HCT116 (cell line): ENCODE data around the gene TEKTIP1. TPM values are rescaled to one million over a fixed set of nuclear protein-coding genes. Genes with fewer than 3 reads are reported as not detected.

Experiments used
- ATAC-seq: fragments of 200-7000 bp; cut with Tn5 transposase; 2 replicates; pipeline ENCODE4 v1.9.1; 2020; ENCODE audit warnings: mild to moderate bottlenecking, moderate library complexity
- BruUV-seq: library from RNA; stranded (reverse); fragments of 400-500 nt; replicated peaks from 2 replicates; lab custom pipeline; 2021; lab: Mats Ljungman, UMichigan
- CTCF ChIA-PET: fragments of 300-600 bp; sonication (Branson Sonifier 250); formaldehyde crosslinking; loops from one replicate; lab custom pipeline; 2021; ENCODE audit warnings: antibody characterized with exemption; lab: Charles Lee
- POLR2A ChIA-PET: fragments of 300-600, 350-600 bp; sonication (Branson Sonifier 250); formaldehyde crosslinking; loops from one replicate; lab custom pipeline; 2021; ENCODE audit warnings: antibody characterized with exemption; lab: Charles Lee
- RAD21 ChIA-PET, 2 experiments: fragments of 300-600 bp; sonication (Branson Sonifier 250); formaldehyde crosslinking; loops; one replicate each; lab custom pipeline; 2023; ENCODE audit warnings: low total read pairs in 2 of 2; ENCODE audit not compliant: uncharacterized antibody in 2 of 2, unreplicated experiment in 2 of 2, low non-redundant PET in 1 of 2; lab: Charles Lee
- DNase-seq: peaks from one replicate; pipeline ENCODE4 v3.0.0-alpha.2; 2010; ENCODE audit warnings: low read depth, low spot score
- H2AFZ ChIP-seq: fragments of 200-600 bp; shearing (Covaris generic), sonication (generic); 2 replicates; pipeline ENCODE4 v1.6.1; 2017; ENCODE audit warnings: low read depth, mixed run types, mixed read lengths, antibody characterized with exemption, low read length; ENCODE audit not compliant: poor library complexity, severe bottlenecking
- H3K27ac ChIP-seq: 2 replicates; pipeline ENCODE4 v1.5.1; 2012; ENCODE audit warnings: low read depth, low read length
- H3K27me3 ChIP-seq: fragments of 200-600 bp; sonication (generic); 2 replicates; pipeline ENCODE4 v1.6.1; 2016; ENCODE audit warnings: mixed run types, low read length, mixed read lengths; ENCODE audit not compliant: insufficient read depth
- H3K36me3 ChIP-seq, 2 experiments: fragments of 200-500 bp in 1 of 2; fragments of 200-600 bp in 1 of 2; sonication (Bioruptor generic) in 1 of 2; sonication (generic) in 1 of 2; 2 replicates each; pipeline versions ENCODE4 v1.5.1 to v1.6.1; 2014 to 2016; ENCODE audit warnings: low read length in 2 of 2, inconsistent platforms in 1 of 2, mixed read lengths in 1 of 2, mixed run types in 1 of 2; ENCODE audit not compliant: insufficient read depth in 2 of 2, control insufficient read depth in 1 of 2
- H3K4me1 ChIP-seq, 2 experiments: fragments of 200-600 bp in 1 of 2; sonication (generic) in 1 of 2; 2 replicates each; pipeline versions ENCODE4 v1.5.1 to v1.6.1; 2012 to 2017; ENCODE audit warnings: low read length in 2 of 2, inconsistent platforms in 1 of 2, mild to moderate bottlenecking in 1 of 2, mixed read lengths in 1 of 2, mixed run types in 1 of 2, moderate library complexity in 1 of 2; ENCODE audit not compliant: insufficient read depth in 2 of 2, control insufficient read depth in 1 of 2
- H3K4me2 ChIP-seq: fragments of 200-600 bp; sonication (generic); 2 replicates; pipeline ENCODE4 v1.6.1; 2017; ENCODE audit warnings: mixed run types, low read length, mixed read lengths
- H3K4me3 ChIP-seq, 2 experiments: fragments of 200-600 bp in 1 of 2; sonication (generic) in 1 of 2; replicated peaks in 1 of 2; 2 replicates each; pipeline ENCODE4 v1.5.1; 2011 to 2016; ENCODE audit warnings: low read length in 2 of 2, control low read depth in 1 of 2, low read depth in 1 of 2, mild to moderate bottlenecking in 1 of 2, mixed read lengths in 1 of 2, mixed run types in 1 of 2
- H3K79me2 ChIP-seq: fragments of 200-600 bp; sonication (generic); 2 replicates; pipeline ENCODE4 v1.6.1; 2017; ENCODE audit warnings: mild to moderate bottlenecking, mixed run types, low read length, moderate library complexity, mixed read lengths; ENCODE audit not compliant: insufficient read depth
- H3K9ac ChIP-seq: fragments of 200-600 bp; sonication (generic); 2 replicates; pipeline ENCODE4 v1.6.1; 2016; ENCODE audit warnings: low read length, mixed read lengths
- H3K9me2 ChIP-seq: fragments of 200-600 bp; sonication (generic), shearing (Covaris generic); 2 replicates; pipeline ENCODE4 v1.6.1; 2017; ENCODE audit warnings: mixed run types, mild to moderate bottlenecking, moderate library complexity; ENCODE audit not compliant: insufficient read depth
- H3K9me3 ChIP-seq, 2 experiments: fragments of 200-500 bp in 1 of 2; fragments of 200-600 bp in 1 of 2; sonication (Bioruptor generic) in 1 of 2; sonication (generic) in 1 of 2; 2 replicates each; pipeline ENCODE4 v1.6.1; 2014 to 2017; ENCODE audit warnings: low read length in 2 of 2, mixed read lengths in 2 of 2, inconsistent platforms in 1 of 2, low read depth in 1 of 2, mild to moderate bottlenecking in 1 of 2, mixed run types in 1 of 2, moderate library complexity in 1 of 2; ENCODE audit not compliant: control insufficient read depth in 1 of 2, insufficient read depth in 1 of 2
- H4K20me1 ChIP-seq: fragments of 200-600 bp; sonication (generic), shearing (Covaris generic); 2 replicates; pipeline ENCODE4 v1.6.1; 2017; ENCODE audit warnings: mixed run types, mild to moderate bottlenecking, moderate library complexity; ENCODE audit not compliant: insufficient read depth
- EGR1 ChIP-seq: IDR thresholded peaks from 2 replicates; pipeline ENCODE4 v1.6.1; 2012; ENCODE audit warnings: low read depth
- EZH2 ChIP-seq: fragments of 200-600 bp; sonication (generic); IDR thresholded peaks from 2 replicates; pipeline ENCODE4 v1.6.1; 2017; ENCODE audit warnings: antibody characterized with exemption, mixed run types
- EZH2phosphoT487 ChIP-seq: fragments of 200-600 bp; IDR thresholded peaks from 2 replicates; pipeline ENCODE4 v1.6.1; 2018; ENCODE audit warnings: antibody characterized with exemption, borderline replicate concordance
- FOSL1 ChIP-seq: IDR thresholded peaks from 2 replicates; pipeline ENCODE4 v1.6.1; 2012; ENCODE audit warnings: low read depth
- JUND ChIP-seq: IDR thresholded peaks from 2 replicates; pipeline ENCODE4 v1.6.1; 2012
- RAD21 ChIP-seq: IDR thresholded peaks from 2 replicates; pipeline ENCODE4 v1.6.1; 2012; ENCODE audit warnings: low read depth, mild to moderate bottlenecking
- SP1 ChIP-seq: IDR thresholded peaks from 2 replicates; pipeline ENCODE4 v1.6.1; 2012; ENCODE audit warnings: low read depth
- YY1 ChIP-seq: IDR thresholded peaks from 2 replicates; pipeline ENCODE4 v1.6.1; 2011; ENCODE audit warnings: low read length, low read depth, moderate library complexity, mild to moderate bottlenecking; ENCODE audit not compliant: insufficient replicate concordance; ENCODE audit errors: extremely low read depth
- ZFX ChIP-seq: fragments of 450-650 bp; IDR thresholded peaks from 2 replicates; pipeline ENCODE4 v1.6.1; 2017
- intact Hi-C: fragments of 100-400 bp; cut with micrococcal nuclease; formaldehyde crosslinking; loops from 2 replicates; pipeline ENCODE4 v1.10.0; 2022
- total RNA-seq: library from RNA; stranded (reverse); gene quantifications from one replicate; pipeline ENCODE4 v1.2.1, GENCODE V29; 2021; ENCODE audit not compliant: unreplicated experiment
- TF ChIP-seq, protein P1 (sequence below): IDR thresholded peaks from 2 replicates; pipeline ENCODE4 v1.6.1; 2011; ENCODE audit warnings: mild to moderate bottlenecking, low read length, moderate library complexity; ENCODE audit not compliant: insufficient replicate concordance; ENCODE audit errors: extremely low read depth
- TF ChIP-seq, protein P2 (sequence below): IDR thresholded peaks from 2 replicates; pipeline ENCODE4 v1.6.1; 2012
- TF ChIP-seq, protein P3 (sequence below): IDR thresholded peaks from 2 replicates; pipeline ENCODE4 v1.6.1; 2012; ENCODE audit warnings: low read depth

The TEKTIP1 gene
- total RNA-seq, 1 experiment from 2014 or later = 1.2 TPM

DNA sequence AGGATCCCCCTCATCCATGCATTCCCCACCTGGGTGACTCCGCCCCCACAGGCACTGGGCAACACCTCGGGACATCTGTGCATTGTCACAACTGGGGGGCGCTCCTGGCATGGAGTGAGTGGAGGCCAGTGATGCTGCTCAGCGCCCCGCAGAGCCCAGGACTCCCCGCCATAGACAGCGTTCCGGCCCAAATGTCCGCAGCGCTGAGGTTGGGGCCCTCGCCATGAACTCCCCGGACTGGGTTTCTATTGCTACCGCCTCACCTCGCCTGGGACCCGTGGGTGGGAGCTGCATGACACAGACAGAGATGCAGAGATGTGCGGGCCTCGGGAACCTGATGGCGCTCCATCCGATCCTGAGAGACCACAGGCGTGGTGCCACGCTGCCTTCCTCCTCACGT is 28.2 kb upstream of the TEKTIP1 start:
- Histone ChIP-seq H3K36me3 (peaks cover 2 to 12% of the 10 kb centered on the region in 2 experiments; a peak in 2 of 4 replicates), H3K27me3 (no peaks in the 10 kb centered on the region), H4K20me1 (no peaks in the 10 kb centered on the region), H2AFZ (no peak overlapping the region), H3K27ac (no peak overlapping the region), H3K9me3 (no peaks in the 10 kb centered on the region), H3K79me2 (peaks cover 92% of the 10 kb centered on the region), H3K4me1 (peaks cover 18 to 31% of the 10 kb centered on the region in 2 experiments), H3K9ac (no peak overlapping the region), H3K9me2 (no peaks in the 10 kb centered on the region), H3K4me3 (no peak overlapping the region), H3K4me2 (no peak overlapping the region)
- DNase-seq (no peak), ATAC-seq (no peak)
- intact Hi-C loops = no loop called here
- no TSS peak for BruUV-seq
- ChIA-PET RAD21 (no interaction called here), POLR2A (no interaction called here), CTCF (no interaction called here)
- TF ChIP-seq SP1 (no peak), EGR1 (no peak), JUND (no peak), EZH2 (no peak), EZH2phosphoT487 (no peak)

DNA sequence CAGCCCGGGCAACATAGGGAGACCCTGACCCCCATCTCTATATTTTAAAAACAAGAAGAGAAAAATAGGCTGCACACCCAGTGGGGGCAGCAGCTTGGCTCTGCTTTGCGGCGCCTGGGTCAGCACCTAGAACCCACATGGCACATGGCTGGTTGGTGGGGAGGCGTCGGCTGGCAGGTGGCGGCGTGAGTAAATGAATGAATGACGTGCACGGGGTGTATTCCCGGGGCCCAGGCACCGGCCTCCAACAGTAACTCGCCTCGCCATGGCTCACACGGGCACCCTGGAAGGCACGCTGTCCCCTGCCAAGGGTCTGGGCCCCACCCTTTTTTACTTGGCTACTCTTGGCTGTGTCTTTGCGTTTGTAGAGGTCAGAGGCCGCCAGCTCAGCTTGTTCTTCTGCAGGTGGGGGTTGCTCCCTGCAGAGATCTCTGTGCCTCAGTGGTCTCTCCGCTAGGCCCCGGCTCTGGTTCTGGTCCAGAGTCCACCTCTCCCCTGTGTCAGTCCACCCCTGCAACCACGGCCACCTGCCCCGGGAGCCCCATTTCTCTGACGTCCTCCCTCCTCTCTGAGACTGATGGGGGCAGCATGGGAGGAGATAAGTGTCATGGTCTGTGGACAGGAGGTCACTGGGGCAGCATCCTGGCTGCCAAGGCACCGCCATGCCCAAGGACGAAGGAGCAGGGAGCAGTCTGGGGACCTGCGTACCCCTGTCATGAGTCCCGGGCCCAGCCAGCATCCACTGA is 27.3 kb upstream of the TEKTIP1 start:
- intact Hi-C loops = no loop called here
- POLR2A ChIA-PET = no interaction called here
- CTCF ChIA-PET = no interaction called here
- ATAC-seq = no peak
- DNase-seq = no peak
- no TSS peak for BruUV-seq
- peaks cover 97% of the 10 kb centered on the region for H3K79me2 ChIP-seq
- no peak overlapping the region for H3K4me3 ChIP-seq
- no peak overlapping the region; the same call in 1 of the 2 replicates for H3K27ac ChIP-seq
- no peak overlapping the region for H3K9ac ChIP-seq
- no peaks in the 10 kb centered on the region for H4K20me1 ChIP-seq
- H3K4me2 ChIP-seq = no peak overlapping the region
- no peaks in the 10 kb centered on the region for H3K9me2 ChIP-seq
- peaks cover 20 to 30% of the 10 kb centered on the region in 2 experiments for H3K4me1 ChIP-seq
- H3K9me3 ChIP-seq = no peaks in the 10 kb centered on the region
- TF ChIP-seq, protein P1, sequence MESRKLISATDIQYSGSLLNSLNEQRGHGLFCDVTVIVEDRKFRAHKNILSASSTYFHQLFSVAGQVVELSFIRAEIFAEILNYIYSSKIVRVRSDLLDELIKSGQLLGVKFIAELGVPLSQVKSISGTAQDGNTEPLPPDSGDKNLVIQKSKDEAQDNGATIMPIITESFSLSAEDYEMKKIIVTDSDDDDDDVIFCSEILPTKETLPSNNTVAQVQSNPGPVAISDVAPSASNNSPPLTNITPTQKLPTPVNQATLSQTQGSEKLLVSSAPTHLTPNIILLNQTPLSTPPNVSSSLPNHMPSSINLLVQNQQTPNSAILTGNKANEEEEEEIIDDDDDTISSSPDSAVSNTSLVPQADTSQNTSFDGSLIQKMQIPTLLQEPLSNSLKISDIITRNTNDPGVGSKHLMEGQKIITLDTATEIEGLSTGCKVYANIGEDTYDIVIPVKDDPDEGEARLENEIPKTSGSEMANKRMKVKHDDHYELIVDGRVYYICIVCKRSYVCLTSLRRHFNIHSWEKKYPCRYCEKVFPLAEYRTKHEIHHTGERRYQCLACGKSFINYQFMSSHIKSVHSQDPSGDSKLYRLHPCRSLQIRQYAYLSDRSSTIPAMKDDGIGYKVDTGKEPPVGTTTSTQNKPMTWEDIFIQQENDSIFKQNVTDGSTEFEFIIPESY = no peak
- TF ChIP-seq, protein P2, sequence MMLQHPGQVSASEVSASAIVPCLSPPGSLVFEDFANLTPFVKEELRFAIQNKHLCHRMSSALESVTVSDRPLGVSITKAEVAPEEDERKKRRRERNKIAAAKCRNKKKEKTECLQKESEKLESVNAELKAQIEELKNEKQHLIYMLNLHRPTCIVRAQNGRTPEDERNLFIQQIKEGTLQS = no peak
- no peak for TF ChIP-seq ZFX
- TF ChIP-seq YY1 = no peak
- TF ChIP-seq, protein P3, sequence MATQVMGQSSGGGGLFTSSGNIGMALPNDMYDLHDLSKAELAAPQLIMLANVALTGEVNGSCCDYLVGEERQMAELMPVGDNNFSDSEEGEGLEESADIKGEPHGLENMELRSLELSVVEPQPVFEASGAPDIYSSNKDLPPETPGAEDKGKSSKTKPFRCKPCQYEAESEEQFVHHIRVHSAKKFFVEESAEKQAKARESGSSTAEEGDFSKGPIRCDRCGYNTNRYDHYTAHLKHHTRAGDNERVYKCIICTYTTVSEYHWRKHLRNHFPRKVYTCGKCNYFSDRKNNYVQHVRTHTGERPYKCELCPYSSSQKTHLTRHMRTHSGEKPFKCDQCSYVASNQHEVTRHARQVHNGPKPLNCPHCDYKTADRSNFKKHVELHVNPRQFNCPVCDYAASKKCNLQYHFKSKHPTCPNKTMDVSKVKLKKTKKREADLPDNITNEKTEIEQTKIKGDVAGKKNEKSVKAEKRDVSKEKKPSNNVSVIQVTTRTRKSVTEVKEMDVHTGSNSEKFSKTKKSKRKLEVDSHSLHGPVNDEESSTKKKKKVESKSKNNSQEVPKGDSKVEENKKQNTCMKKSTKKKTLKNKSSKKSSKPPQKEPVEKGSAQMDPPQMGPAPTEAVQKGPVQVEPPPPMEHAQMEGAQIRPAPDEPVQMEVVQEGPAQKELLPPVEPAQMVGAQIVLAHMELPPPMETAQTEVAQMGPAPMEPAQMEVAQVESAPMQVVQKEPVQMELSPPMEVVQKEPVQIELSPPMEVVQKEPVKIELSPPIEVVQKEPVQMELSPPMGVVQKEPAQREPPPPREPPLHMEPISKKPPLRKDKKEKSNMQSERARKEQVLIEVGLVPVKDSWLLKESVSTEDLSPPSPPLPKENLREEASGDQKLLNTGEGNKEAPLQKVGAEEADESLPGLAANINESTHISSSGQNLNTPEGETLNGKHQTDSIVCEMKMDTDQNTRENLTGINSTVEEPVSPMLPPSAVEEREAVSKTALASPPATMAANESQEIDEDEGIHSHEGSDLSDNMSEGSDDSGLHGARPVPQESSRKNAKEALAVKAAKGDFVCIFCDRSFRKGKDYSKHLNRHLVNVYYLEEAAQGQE = no peak
- no peak for TF ChIP-seq FOSL1
- TF ChIP-seq JUND = no peak
- TF ChIP-seq RAD21 = no peak
- TF ChIP-seq EZH2phosphoT487 = no peak
- no peak for TF ChIP-seq EZH2
- TF ChIP-seq, all 23 proteins: peak for 0
- no peaks in the 10 kb centered on the region for H3K27me3 ChIP-seq
- H3K36me3 ChIP-seq = peaks cover 2 to 12% of the 10 kb centered on the region in 2 experiments; a peak in 2 of 4 replicates
- H2AFZ ChIP-seq = no peak overlapping the region
- RAD21 ChIA-PET = no interaction called here
